Measurements from ENCODE around the gene MACROD2.
"Not testable (repeated sequence)": the region's sequence is repeated elsewhere in the genome, so short reads cannot be mapped to it uniquely, and the experiment has no call there.

MACROD2 gene

GRCh38 chr20:15077733-15078250 lies 1082.5 kb downstream of the MACROD2 start:
- DNase-seq = no peak

- DNase-seq = no peak
Observed at GRCh38 chr20:15079594-15080340, 1084.5 kb downstream of the MACROD2 start.

- no peak for DNase-seq
Observed at GRCh38 chr20:15081261-15081660, 1085.9 kb downstream of the MACROD2 start.

DNA sequence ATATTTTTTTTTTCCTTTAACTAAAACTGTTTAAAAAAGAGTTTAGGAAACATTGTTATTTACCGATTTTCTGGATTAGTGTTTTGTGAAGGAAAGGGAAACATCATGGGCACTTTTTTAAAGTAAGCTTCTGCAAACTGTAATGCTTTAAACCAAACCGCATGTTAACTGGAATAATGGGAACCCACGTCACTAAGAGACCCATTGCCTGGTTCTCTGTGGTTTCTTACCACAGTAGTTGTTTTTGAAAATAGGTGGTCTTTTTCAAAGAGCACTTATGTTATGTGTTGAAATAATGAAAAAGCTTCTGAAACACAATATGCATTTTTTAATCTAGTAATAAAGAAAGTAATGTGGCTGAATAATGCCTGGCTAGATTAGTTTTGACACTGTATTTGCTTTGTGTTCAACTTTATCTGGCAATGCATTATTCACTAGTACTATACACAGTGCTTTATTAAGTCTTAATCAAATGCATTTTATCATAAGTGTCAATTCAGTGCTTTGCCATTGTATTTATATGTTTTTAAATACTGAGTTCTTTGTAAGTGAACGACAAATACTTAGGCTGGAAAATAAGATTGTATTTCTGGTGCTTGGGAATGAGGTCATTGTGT lies 1096.2 kb downstream of the MACROD2 start:
- DNase-seq = no peak

DNA sequence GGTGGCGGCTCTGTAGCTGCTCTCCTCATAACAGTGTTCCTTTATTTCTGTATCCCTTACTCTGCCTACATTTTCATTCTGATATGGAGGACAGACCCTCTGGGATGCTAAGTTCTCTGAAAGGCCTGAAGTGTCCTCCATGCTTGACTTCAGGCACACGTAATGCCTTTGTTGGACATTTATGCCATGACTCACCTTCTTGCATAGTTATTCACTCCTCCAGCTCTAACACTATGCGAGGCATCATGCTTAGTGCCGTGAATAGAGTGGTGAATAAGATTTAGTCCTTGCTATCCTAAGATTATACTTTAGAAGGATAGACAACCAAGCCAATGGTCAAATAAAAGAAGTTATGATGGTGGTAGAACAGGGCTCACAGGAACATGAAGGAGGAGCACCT lies 1103.0 kb downstream of the MACROD2 start:
- DNase-seq = no peak

DNA sequence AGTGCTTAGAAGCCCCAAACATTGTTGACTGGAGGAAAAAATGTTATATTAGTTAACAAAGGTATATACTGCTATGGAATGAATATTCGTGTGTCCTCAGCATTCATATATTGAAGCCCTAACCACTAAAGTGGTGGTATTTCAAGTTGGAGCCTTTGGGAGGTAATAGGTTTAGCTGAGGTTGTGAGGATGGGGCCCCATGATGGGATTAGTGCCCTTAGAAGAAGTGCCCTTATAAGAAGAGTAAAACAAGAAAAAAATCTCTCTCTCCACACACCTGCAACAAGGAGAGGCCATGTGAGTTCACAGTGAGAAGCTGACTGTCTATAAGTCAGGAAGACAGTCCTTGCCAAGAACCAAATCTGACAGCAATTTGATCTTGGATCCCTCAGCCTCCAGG lies 1103.8 kb downstream of the MACROD2 start:
- DNase-seq = no peak

GRCh38 chr20:15100506-15101160 lies 1105.3 kb downstream of the MACROD2 start:
- DNase-seq = no peak

DNA sequence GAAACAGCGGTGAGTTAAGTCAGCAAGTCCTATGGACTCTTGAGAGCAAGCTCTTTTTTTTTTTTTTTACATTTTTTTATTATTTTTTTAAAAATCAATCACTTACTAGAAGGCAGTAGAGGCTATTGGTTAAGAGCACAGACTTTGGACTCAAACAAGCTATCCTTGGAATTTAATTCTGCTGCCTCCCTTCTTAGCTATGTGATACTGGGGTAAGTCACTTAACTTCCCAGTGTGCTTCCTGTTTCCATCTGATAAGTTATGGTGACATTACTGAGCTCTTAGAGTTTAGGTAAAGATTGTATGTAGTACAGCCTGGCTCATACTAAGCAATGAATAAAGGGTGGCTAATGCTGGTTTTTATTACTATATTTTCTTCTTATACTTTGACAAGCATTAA lies 1112.6 kb downstream of the MACROD2 start:
- DNase-seq = no peak

DNA sequence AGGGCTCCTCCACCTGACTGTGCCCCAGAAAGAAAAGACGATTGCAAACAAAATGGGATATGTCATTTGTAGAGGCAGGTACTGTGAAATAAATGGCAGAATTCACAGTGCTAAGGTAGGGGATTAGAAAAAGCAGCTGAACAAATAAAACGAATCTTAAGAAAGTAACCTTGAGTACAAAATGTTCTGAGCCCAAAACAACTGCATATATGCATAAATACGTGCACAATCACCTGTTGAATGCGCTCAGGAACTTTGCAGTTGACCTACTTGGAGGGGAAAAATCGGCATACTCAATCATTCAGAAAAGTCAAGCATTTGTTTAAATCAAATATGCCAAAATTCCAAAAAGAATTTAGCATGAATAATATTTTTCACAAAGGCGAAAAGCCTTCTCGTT lies 1114.2 kb downstream of the MACROD2 start:
- no peak for DNase-seq

DNA sequence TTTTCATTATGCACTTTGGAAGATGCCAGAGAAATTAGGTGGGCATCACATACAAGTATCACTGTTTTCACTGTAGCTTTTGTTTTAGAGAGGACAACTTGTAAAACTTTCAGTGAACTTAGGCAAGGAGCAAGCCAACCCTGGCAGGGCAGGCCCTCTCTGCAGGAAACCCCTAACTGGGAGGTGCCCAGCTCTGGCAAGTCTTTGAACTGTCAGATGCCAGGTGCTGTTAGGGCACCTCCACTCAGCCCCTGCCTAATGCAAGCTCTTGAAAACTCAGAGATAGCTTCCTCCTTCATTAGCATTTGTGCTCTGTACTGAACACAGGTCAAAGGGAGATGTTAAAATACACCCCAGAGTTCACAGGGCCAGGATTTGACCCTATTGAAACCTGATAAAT lies 1116.3 kb downstream of the MACROD2 start:
- DNase-seq = no peak

- no peak for DNase-seq
Observed at GRCh38 chr20:15113144-15113773, 1117.9 kb downstream of the MACROD2 start.

GRCh38 chr20:15119852-15120487 lies 1124.7 kb downstream of the MACROD2 start:
- DNase-seq = no peak

GRCh38 chr20:15122613-15123012 lies 1127.3 kb downstream of the MACROD2 start:
- no peak for DNase-seq

DNA sequence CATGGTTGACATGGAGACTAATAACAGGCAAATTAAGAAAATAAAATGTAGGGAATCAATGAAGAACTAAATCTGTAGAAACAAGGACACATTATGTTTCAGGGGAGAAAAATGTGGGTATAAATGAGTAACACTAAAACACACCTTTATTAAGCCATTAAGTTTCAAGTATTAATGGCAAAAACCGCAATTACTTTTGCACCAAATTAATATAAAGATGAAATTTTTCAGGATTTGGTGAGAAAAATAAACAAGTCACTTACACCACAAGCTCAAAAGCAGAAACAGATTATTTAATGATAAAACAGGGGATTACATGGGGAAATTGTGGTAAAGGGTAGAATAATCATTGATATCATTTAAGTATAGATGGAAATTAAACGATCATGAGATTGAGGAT lies 1135.9 kb downstream of the MACROD2 start:
- DNase-seq = no peak

- no peak for DNase-seq
Observed at GRCh38 chr20:15138548-15139126, 1143.3 kb downstream of the MACROD2 start.

DNA sequence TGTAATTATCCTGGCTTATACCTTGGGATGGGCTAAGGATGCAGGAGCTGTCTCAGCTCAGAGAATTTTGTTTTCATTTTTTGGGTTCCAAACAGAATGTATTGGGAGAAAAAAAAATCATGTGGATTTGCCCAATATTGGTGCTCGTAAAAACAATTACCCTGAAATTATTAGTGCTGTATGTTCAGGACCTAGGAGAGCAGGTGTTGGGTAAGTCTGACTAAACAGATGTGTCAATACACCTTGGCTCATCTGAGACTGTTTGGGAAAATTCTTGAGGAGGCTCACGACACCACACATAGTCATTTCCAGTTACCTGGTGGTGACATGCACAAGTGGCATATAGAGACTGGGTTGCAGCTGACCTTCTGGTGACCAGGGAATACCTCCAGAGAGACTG lies 1144.2 kb downstream of the MACROD2 start:
- no peak for DNase-seq

DNA sequence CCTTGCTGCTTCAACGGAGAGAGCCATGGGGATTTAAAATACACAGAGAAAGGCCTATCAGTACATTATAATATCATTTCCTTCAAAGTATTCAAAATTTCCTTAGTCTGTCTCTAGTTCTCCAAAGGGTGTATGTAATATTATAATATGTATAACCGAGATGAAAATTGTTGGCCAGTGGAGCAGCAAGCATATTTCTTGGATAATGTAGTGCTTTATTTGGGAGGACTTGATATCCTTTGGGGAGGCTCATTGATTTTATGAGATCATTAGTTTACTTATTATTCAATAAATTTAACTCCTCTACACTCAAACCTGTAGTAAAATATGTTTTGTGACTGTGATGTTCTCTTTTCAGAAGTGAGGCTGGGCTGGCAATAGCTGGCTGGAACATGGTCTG lies 1145.0 kb downstream of the MACROD2 start:
- no peak for DNase-seq

GRCh38 chr20:15140940-15141339 lies 1145.6 kb downstream of the MACROD2 start:
- DNase-seq = not testable (repeated sequence)

DNA sequence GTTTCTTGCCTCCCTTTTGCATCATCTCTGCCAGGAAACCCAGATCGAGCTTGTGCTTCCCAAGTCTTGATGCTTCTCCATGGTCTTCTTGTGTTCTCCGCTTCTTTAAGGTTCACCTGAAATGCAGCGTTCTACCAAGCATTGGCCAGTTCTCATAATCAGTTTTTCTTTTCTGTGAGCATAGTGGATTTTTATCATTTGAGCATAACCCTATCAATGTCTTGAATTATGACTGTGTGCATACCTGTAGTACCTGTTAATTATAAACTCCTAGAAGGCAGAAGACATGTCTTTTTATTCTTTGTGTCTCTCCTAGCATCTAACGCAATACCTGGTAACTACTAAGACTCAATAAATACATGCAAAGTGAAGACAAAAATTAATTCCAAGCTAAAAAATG lies 1146.5 kb downstream of the MACROD2 start:
- DNase-seq = no peak

DNA sequence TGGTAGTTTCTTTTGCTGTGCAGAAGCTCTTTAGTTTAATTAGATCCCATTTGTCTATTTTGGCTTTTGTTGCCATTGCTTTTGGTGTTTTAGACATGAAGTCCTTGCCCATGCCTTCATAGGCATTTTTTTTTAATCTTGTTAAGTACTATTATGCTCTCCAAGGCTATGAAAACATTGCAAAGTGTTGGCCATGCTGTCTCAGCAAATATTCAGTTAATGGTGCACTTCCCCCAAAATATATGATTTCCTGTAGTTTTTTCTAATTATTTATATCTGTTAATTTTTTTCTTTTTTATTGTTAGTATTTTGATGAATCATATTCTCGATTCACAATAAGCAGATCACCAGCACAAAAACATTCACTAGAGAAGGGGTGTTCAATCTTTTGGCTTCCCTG lies 1148.2 kb downstream of the MACROD2 start:
- DNase-seq = no peak

DNA sequence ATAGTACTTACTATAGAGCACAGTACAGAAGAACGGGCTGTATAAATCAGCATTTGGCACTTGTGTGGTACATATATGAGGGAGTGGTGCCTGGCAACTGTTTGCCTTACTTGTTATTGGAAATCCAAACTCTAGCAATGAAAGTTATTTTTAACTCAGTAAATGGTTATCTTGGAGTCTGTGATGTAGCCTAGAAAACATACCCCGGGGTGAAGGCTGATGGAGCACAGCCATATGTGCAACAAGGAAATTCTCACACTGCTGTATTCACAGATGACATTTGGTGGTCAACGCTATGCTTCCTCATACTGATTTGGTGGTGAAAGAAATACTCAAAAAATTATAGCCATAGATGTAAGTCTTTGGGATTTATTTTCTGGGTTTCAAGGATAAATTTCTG lies 1149.6 kb downstream of the MACROD2 start:
- no peak for DNase-seq

DNA sequence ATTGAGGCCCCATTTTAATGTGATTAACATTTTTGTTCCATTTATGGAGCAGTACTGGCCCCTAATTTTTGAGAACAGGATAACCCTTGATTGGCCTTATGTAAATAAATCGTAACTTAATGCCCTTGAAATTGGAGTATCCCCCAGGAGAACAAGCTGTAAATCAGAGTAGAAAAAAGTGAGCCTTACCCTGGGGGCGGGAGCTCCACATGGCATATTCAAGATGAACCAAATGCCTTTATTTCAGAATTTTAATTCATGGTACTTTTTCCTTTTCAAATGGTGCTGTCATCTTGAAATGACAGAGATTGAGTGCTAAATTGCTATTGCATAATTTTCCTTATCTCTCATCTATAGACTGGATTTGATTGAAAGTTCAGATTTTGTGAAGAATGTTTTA lies 1151.6 kb downstream of the MACROD2 start:
- DNase-seq = no peak

- DNase-seq = no peak
Observed at GRCh38 chr20:15154070-15154469, 1158.8 kb downstream of the MACROD2 start.

All from right forelimb (tissue), 1 donor.